HS-5 (cell line): ENCODE measurements around the gene ACSF3.
"Not testable (repeated sequence)": the region's sequence is repeated elsewhere in the genome, so short reads cannot be mapped to it uniquely, and the experiment has no call there.

Source experiments
- DNase-seq: peaks from one replicate; pipeline ENCODE4 v3.0.0-alpha.2; 2012; ENCODE audit warnings: low read depth

Gene ACSF3

GRCh38 chr16:89073346-89074071 lies 20.1 kb upstream of the ACSF3 start:
- no peak for DNase-seq

GRCh38 chr16:89074072-89074674 lies 19.5 kb upstream of the ACSF3 start:
- DNase-seq: not testable (repeated sequence)

- DNase-seq: no peak
These were observed 18.6 kb upstream of the ACSF3 start for GRCh38 chr16:89074803-89075688.

- no peak for DNase-seq
These were observed 17.5 kb upstream of the ACSF3 start for GRCh38 chr16:89076159-89076558.

- no peak for DNase-seq
These were observed 16.6 kb upstream of the ACSF3 start for GRCh38 chr16:89077076-89077475.

- no peak for DNase-seq
These were observed 15.5 kb upstream of the ACSF3 start for GRCh38 chr16:89078172-89078571.

- no peak for DNase-seq
These were observed 14.1 kb upstream of the ACSF3 start for GRCh38 chr16:89079434-89079980.

- no peak for DNase-seq
These were observed 13.3 kb upstream of the ACSF3 start for GRCh38 chr16:89080196-89080853.

GRCh38 chr16:89081556-89081955 lies 12.1 kb upstream of the ACSF3 start:
- DNase-seq: no peak

- no peak for DNase-seq
These were observed 9.2 kb upstream of the ACSF3 start for GRCh38 chr16:89084411-89084810.

GRCh38 chr16:89084814-89085612 lies 8.6 kb upstream of the ACSF3 start:
- no peak for DNase-seq

GRCh38 chr16:89085755-89086154 lies 7.9 kb upstream of the ACSF3 start:
- no peak for DNase-seq

GRCh38 chr16:89087922-89088497 lies 5.6 kb upstream of the ACSF3 start:
- DNase-seq: no peak

- DNase-seq: no peak
These were observed 4.5 kb upstream of the ACSF3 start for GRCh38 chr16:89089120-89089519.

- DNase-seq: no peak
These were observed 3.4 kb upstream of the ACSF3 start for GRCh38 chr16:89090182-89090630.

GRCh38 chr16:89090669-89091426 lies 2.8 kb upstream of the ACSF3 start:
- DNase-seq: no peak

- no peak for DNase-seq
These were observed 1.6 kb upstream of the ACSF3 start for GRCh38 chr16:89092013-89092412.

- not testable (repeated sequence) for DNase-seq
These were observed 425 bp upstream of the ACSF3 start for GRCh38 chr16:89093252-89093601.

- DNase-seq: no peak
These were observed 714 bp downstream of the ACSF3 start for GRCh38 chr16:89094252-89094879.

- no peak for DNase-seq
These were observed 1.2 kb downstream of the ACSF3 start for GRCh38 chr16:89094880-89095258.
